Astrocyte (in vitro differentiated cells and primary cell): ENCODE results near the gene FAM153A.
"Not testable (repeated sequence)": the region's sequence is repeated elsewhere in the genome, so short reads cannot be mapped to it uniquely, and the experiment has no call there.

Experiments
- EZH2 ChIP-seq: IDR thresholded peaks from 2 replicates; pipeline ENCODE4 v1.6.1; 2012; ENCODE audit warnings: mild to moderate bottlenecking, low read length, inconsistent platforms; ENCODE audit not compliant: insufficient read depth
- TF ChIP-seq, protein P1 (sequence below): IDR thresholded peaks from 2 replicates; pipeline ENCODE4 v1.5.1; 2011; ENCODE audit warnings: low read depth, mild to moderate bottlenecking, inconsistent platforms, low read length, moderate library complexity; ENCODE audit not compliant: insufficient read depth

- TF ChIP-seq, protein P1, sequence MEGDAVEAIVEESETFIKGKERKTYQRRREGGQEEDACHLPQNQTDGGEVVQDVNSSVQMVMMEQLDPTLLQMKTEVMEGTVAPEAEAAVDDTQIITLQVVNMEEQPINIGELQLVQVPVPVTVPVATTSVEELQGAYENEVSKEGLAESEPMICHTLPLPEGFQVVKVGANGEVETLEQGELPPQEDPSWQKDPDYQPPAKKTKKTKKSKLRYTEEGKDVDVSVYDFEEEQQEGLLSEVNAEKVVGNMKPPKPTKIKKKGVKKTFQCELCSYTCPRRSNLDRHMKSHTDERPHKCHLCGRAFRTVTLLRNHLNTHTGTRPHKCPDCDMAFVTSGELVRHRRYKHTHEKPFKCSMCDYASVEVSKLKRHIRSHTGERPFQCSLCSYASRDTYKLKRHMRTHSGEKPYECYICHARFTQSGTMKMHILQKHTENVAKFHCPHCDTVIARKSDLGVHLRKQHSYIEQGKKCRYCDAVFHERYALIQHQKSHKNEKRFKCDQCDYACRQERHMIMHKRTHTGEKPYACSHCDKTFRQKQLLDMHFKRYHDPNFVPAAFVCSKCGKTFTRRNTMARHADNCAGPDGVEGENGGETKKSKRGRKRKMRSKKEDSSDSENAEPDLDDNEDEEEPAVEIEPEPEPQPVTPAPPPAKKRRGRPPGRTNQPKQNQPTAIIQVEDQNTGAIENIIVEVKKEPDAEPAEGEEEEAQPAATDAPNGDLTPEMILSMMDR = not testable (repeated sequence)
- TF ChIP-seq EZH2 = not testable (repeated sequence)
These were observed 100.8 kb downstream of the FAM153A start for GRCh38 chr5:177681920-177682319.
